ENCODE data around the gene DGKH.
"Not testable (repeated sequence)": the region's sequence is repeated elsewhere in the genome, so short reads cannot be mapped to it uniquely, and the experiment has no call there.

Gene DGKH

DNA sequence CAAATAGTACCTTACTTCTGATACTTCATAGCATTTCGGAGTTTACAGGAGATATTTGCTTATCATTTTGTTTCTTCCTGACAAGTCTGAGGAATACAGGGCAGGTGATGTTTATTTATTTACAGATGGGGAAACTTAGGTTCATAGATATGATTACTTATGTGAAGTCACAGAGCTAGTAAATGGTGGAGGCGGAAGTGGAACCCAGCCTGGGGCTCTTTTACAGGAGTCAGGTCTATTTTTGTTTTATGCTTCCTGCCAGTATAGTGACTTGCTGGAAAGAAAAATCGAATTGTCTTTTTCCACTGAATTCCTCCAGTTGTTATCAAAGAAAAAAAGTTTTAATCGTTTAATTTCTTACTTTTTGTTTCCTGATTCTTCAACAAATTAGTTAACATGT is 66.5 kb downstream of the DGKH start:
- DNase-seq = no peak

DNA sequence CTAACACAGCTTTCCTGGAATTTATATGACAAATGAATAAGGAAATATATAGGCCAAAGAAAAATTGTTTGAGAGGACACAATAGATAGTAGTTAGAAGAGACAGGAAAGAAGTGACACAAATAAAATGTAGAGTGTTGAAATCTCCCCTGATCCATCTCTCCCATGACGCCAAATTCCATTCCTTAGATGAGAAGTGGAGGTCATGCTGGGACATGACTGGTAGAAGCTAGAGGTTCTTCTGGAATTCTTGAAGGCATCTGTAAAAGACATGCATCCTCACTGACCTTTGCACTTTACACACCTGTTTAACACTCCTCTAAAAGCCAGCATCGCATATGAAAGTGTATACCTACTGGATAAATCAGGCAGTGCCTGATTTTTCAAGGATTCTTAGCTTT is 67.8 kb downstream of the DGKH start:
- no peak for DNase-seq

DNA sequence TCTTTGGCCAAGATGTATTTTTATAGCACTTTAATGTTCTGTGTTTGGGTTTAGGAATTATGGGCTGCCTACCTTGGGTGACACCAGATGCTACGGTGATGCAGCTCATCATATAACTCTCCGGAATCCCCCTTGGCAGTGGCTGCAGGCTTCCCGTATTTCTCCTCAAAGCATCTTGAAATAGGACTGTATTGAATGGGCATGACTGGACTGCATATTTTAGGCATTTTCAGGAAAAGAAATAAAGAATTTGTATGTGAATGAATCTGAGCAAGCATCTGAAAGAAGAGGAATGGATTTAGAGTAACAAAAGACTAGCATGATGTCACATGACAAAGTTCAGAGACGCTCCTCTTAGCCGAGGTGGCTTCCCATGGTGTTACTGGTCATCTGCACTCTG is 70.6 kb downstream of the DGKH start:
- no peak for DNase-seq

DNA sequence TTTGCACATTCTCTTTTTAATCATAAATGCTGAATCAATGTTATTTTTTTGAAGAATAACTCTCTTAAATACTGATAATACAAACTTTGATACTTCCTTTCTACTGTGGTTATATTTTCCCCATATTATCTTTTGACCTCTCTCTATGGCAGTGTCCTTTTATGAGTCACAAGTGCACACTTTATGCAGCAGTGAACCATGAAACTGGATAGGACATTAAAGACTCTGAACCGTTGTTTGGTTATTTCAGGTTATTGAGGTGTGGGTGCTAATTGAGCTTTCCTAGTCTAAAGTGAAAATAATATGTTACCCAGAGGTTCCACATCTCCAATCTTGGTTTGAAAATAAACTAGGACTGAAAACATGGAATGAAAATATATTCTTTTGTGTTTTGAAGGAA is 71.4 kb downstream of the DGKH start:
- no peak for DNase-seq

DNA sequence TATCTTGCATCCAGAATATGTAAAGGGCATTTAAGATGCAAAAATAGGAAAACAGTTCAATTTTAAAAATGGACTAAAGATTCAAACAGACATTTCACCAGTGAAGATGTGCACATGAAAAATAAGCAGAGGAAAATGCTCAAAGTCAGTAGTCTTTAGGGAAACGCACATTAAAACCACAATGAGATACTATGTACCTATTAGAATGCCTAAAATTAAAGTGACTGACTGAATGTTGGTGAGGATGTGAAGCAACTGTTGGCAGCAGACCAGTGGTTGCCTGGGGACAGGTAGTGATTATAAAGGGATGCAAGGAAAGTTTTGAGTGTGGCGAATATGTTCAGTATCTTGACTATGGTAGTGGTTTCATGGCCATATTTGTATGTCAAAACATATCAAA is 75.2 kb downstream of the DGKH start:
- no peak for DNase-seq

GRCh38 chr13:42125046-42125445 is 76.6 kb downstream of the DGKH start:
- DNase-seq = no peak

DNA sequence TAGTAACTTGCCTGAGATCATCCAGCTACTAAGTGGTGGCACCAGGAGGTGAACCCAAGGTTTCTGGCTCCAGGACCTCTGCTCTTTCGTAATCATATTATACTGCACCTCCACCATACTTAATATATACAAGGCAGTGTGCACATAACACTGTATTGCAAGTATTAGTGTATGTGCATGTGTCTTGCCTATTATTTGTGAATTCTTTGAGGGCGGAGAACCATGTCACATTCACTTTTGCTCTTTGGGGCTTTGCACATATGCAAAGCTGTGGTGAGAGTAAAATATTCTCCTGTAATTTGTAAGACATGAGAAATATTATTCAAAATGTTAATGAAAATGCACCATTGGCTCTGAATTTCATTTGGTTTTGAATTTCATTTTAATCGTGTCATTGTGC is 78.6 kb downstream of the DGKH start:
- DNase-seq = no peak

- DNase-seq = no peak
Measured at GRCh38 chr13:42129033-42129432, 80.6 kb downstream of the DGKH start.

DNA sequence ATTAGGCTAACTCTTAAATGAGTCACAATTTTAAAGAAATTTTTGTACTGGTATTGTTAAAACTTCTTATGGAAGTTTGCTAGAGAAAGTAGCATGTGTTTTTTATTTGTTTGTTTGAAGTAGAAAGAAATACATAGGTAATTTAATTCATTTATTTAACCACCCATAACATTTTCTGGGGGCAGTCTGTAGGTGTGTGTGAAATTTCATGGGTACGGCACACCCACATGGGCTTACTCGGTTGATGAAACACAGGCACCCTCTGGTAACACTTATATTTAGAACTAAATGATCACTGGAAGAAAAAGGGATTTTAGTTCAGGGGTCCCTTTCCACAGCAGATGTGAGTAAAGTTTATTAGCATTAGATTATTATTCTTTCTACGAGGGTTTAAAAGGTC is 88.1 kb downstream of the DGKH start:
- no peak for DNase-seq

- DNase-seq = no peak
Measured at GRCh38 chr13:42137856-42138537, 89.5 kb downstream of the DGKH start.

GRCh38 chr13:42140494-42140893 is 92.0 kb downstream of the DGKH start:
- DNase-seq = no peak

- DNase-seq = not testable (repeated sequence)
Measured at GRCh38 chr13:42141052-42141451, 92.6 kb downstream of the DGKH start.

DNA sequence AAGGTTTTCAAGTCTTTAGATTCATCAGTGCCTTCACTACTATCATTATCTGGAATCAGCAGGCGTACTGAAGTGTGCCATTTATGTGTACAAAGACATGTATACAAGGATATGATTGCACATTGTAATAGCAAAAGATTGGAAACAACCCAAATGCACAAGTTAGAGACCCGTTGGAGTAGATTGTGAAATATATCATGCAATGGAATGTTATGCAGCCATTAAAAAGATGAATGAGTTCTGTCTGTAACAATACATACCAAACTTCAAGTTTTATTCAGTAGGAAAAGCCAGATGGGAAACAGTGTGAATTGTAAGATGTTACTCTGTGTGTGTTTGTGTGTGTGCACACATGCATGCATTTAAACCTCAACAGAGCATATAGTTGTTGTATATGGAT is 97.9 kb downstream of the DGKH start:
- no peak for DNase-seq

- DNase-seq = no peak
Measured at GRCh38 chr13:42148538-42148937, 100.1 kb downstream of the DGKH start.

- DNase-seq = no peak
Measured at GRCh38 chr13:42149136-42149535, 100.7 kb downstream of the DGKH start.

DNA sequence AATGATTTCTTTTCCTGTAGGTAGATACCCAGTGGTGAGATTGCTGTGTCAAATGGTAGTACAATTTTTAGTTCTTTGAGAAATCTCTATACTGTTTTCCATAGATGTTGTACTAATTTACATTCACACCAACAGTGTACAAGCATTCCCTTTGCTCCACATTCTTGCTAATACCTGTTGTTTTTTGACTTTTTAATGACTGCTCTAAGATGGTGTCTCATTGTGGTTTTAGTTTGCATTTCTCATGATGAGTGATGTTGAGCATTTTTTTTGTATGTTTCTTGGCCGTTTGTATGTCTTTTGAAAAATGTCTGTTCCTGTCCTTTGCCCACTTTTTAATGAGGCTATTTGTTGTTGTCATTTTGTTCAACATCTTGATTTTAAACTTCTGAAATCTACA is 103.3 kb downstream of the DGKH start:
- DNase-seq = no peak

DNA sequence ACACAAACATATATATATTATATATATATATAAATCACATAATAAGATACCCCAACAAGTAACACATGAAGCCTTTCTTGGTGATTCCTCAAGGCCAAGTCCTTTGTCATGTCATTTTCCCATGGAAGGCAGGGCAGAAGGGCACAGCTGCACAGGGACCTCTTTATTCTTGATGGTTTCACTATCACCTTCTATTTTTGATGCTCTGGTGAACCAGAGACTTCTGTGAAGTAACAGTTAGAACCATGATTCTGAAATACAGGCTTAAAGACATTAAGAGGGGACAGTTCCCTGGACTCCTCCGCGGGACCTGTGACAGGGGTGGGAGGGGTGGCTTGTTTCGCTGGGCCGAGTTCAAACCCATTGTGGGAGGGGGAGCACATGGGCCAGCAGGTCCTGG is 104.0 kb downstream of the DGKH start:
- DNase-seq = no peak

GRCh38 chr13:42153199-42154113 is 105.0 kb downstream of the DGKH start:
- no peak for DNase-seq

- DNase-seq = no peak
Measured at GRCh38 chr13:42155251-42155650, 106.8 kb downstream of the DGKH start.

DNA sequence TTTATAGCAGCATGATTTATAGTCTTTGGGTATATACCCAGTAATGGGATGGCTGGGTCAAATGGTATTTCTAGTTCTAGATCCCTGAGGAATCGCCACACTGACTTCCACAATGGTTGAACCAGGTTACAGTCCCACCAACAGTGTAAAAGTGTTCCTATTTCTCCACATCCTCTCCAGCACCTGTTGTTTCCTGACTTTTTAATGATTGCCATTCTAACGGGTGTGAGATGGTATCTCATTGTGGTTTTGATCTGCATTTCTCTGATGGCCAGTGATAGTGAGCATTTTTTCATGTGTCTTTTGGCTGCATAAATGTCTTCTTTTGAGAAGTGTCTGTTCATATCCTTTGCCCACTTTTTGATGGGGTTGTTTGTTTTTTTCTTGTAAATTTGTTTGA is 114.9 kb downstream of the DGKH start:
- not testable (repeated sequence) for DNase-seq

- not testable (repeated sequence) for DNase-seq
Measured at GRCh38 chr13:42163910-42164309, 115.5 kb downstream of the DGKH start.

- DNase-seq = no peak
Measured at GRCh38 chr13:42164557-42165125, 116.2 kb downstream of the DGKH start.

DNA sequence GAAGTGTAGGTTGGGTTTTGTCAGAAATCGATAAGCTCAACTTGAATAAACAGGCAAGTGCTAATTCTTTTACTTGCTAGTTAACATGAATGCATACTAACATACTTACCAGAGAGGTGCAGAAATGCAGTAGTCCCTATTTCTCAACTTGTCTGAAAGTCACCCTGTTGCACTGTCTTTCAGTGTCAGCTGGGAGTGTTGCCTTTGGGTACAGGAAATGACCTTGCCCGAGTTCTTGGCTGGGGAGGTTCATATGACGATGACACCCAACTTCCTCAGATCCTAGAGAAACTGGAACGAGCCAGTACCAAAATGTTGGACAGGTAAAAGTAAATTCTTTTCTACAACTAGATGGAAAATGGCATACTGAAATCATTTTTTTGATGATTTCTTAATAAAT is 120.0 kb downstream of the DGKH start:
- no peak for DNase-seq

DNA sequence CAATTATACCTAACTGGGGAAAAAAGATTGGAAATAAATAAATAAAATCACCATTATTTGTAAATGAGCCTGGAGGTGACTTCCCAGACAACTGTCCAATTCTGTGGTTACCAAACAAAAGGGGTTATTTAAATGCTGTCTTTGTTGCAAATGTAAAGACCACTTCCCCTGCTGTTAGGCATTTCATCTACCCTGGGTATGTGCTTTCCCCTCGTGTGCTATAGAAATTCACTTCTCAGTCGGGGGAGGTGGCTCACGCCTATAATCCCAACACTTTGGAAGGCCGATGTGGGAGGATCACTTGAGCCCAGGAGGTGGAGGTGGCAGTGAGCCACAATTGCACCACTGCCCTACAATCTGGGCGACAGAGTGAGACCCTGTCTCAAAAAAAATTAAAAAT is 121.6 kb downstream of the DGKH start:
- DNase-seq = no peak

Measured in activated naive CD4-positive, alpha-beta T cell (primary cell).